HepG2 (cell line): Measurements from ENCODE around the gene PPP2R5E. TPM values are rescaled to one million over a fixed set of nuclear protein-coding genes. Genes with fewer than 3 reads are reported as not detected.

Experiments
- ATAC-seq: fragments of 200-7000 bp; cut with Tn5 transposase; 3 replicates; pipeline ENCODE4 v1.9.1; 2020; ENCODE audit warnings: mild to moderate bottlenecking, moderate library complexity
- BruUV-seq: library from RNA; stranded (reverse); fragments of 400-500 nt; replicated peaks from 2 replicates; lab custom pipeline; 2021; lab: Mats Ljungman, UMichigan
- CTCF ChIA-PET: fragments of 300-600 bp; formaldehyde crosslinking; extraction: SDS; loops from one replicate; lab custom pipeline; 2021; ENCODE audit warnings: low total read pairs, inconsistent platforms, low intra/inter-chr PET ratio; lab: Yijun Ruan, JAX
- POLR2A ChIA-PET: fragments of 350-600 bp; sonication (Branson Sonifier 250); formaldehyde crosslinking; loops from one replicate; lab custom pipeline; 2020; ENCODE audit warnings: antibody characterized with exemption, inconsistent platforms; lab: Yijun Ruan, JAX
- DNase-seq: peaks from one replicate; pipeline ENCODE4 v3.0.0-alpha.2; 2015; ENCODE audit warnings: low spot score
- FAIRE-seq: peaks from 3 replicates; lab custom pipeline; 2011; peaks lifted over from hg19 to GRCh38; lab: Jason Lieb, UNC
- H2AFZ ChIP-seq: one replicate; pipeline ENCODE4 v1.6.1; 2011; ENCODE audit warnings: low read length, inconsistent platforms
- H3K27ac ChIP-seq: fragments of 300-600 bp; 3 replicates; pipeline ENCODE4 v1.8.0; 2011; ENCODE audit warnings: mixed run types, mild to moderate bottlenecking, mixed read lengths, low read length, inconsistent platforms; ENCODE audit not compliant: insufficient read depth; ENCODE audit errors: extremely low read length
- H3K27me3 ChIP-seq, 2 experiments: fragments of 200-600 bp in 1 of 2; 2 replicates in 1 of 2; 3 replicates in 1 of 2; pipeline versions ENCODE4 v1.6.0 to v1.8.0; 2011; ENCODE audit warnings: low read length in 2 of 2, mild to moderate bottlenecking in 2 of 2, moderate library complexity in 2 of 2, inconsistent platforms in 1 of 2; ENCODE audit not compliant: insufficient read depth in 2 of 2, control insufficient read depth in 1 of 2
- H3K36me3 ChIP-seq, 2 experiments: fragments of 200-600 bp in 1 of 2; replicated peaks in 1 of 2; 2 replicates in 1 of 2; 3 replicates in 1 of 2; pipeline versions ENCODE4 v1.5.1 to v1.8.0; 2011; ENCODE audit warnings: low read length in 2 of 2, inconsistent platforms in 1 of 2; ENCODE audit not compliant: insufficient read depth in 2 of 2, control insufficient read depth in 1 of 2
- H3K4me1 ChIP-seq: 2 replicates; pipeline ENCODE4 v1.5.1; 2012; ENCODE audit warnings: low read length, inconsistent platforms; ENCODE audit not compliant: insufficient read depth
- H3K4me2 ChIP-seq: 2 replicates; pipeline ENCODE4 v1.6.0; 2011; ENCODE audit warnings: low read depth, low read length, inconsistent platforms
- H3K4me3 ChIP-seq, 3 experiments: fragments of 200-600 bp in 1 of 3; sonication (generic), shearing (Covaris generic) in 1 of 3; replicated peaks in 1 of 3; 2 replicates each; pipeline ENCODE4 v1.5.1; 2011 to 2016; ENCODE audit warnings: low read length in 3 of 3, inconsistent platforms in 2 of 3, low read depth in 2 of 3, mild to moderate bottlenecking in 2 of 3, control low read depth in 1 of 3, mixed read lengths in 1 of 3; ENCODE audit not compliant: insufficient read depth in 1 of 3
- H3K79me2 ChIP-seq: one replicate; pipeline ENCODE4 v1.6.1; 2011; ENCODE audit warnings: low read length, inconsistent platforms; ENCODE audit not compliant: insufficient read depth
- H3K9ac ChIP-seq: 2 replicates; pipeline ENCODE4 v1.6.0; 2011; ENCODE audit warnings: mild to moderate bottlenecking, low read depth, low read length, inconsistent platforms; ENCODE audit not compliant: insufficient read depth
- H3K9me3 ChIP-seq: 2 replicates; pipeline ENCODE4 v1.5.1; 2012; ENCODE audit warnings: mild to moderate bottlenecking, low read length
- H4K20me1 ChIP-seq: 2 replicates; pipeline ENCODE4 v1.6.0; 2011; ENCODE audit warnings: inconsistent platforms, mild to moderate bottlenecking, low read length, moderate library complexity; ENCODE audit not compliant: insufficient read depth
- DNMT1 ChIP-seq: sonication (generic); formaldehyde crosslinking; IDR thresholded peaks from 2 replicates; pipeline ENCODE4 v1.5.1; 2020; ENCODE audit warnings: mild to moderate bottlenecking, missing genetic modification reagents
- E2F5 ChIP-seq: sonication (generic); formaldehyde crosslinking; conservative IDR thresholded peaks from 2 replicates; pipeline ENCODE4 v1.4.0; 2020; ENCODE audit warnings: missing genetic modification reagents
- HOXA3 ChIP-seq: sonication (generic); formaldehyde crosslinking; IDR thresholded peaks from 2 replicates; pipeline ENCODE4 v1.5.0; 2020; ENCODE audit warnings: missing genetic modification reagents
- IRF9 ChIP-seq: sonication (generic); formaldehyde crosslinking; IDR thresholded peaks from 2 replicates; pipeline ENCODE4 v1.8.0; 2022; ENCODE audit warnings: missing genetic modification reagents, mild to moderate bottlenecking, borderline replicate concordance
- MLX ChIP-seq: IDR thresholded peaks from 2 replicates; pipeline ENCODE4 v1.6.1; 2016
- MYNN ChIP-seq: sonication (generic); formaldehyde crosslinking; IDR thresholded peaks from 2 replicates; pipeline ENCODE4 v1.4.0; 2020; ENCODE audit warnings: mild to moderate bottlenecking, low read depth, missing genetic modification reagents
- MZF1 ChIP-seq: sonication (generic); formaldehyde crosslinking; IDR thresholded peaks from 2 replicates; pipeline ENCODE4 v1.8.1; 2023; ENCODE audit warnings: mild to moderate bottlenecking, missing genetic modification reagents, borderline replicate concordance
- NONO ChIP-seq, 2 experiments: fragments of 450-650 bp in 1 of 2; sonication (generic) in 1 of 2; formaldehyde crosslinking in 1 of 2; IDR thresholded peaks in 1 of 2; conservative IDR thresholded peaks in 1 of 2; 2 replicates each; pipeline versions ENCODE4 v1.6.1 to v1.8.0; 2017 to 2022; ENCODE audit warnings: mild to moderate bottlenecking in 1 of 2, missing genetic modification reagents in 1 of 2, moderate library complexity in 1 of 2
- SNRNP70 ChIP-seq: fragments of 200-400 bp; formaldehyde crosslinking; IDR thresholded peaks from 2 replicates; pipeline ENCODE4 v1.6.1; 2017; ENCODE audit warnings: mild to moderate bottlenecking, low read depth, low read length, moderate library complexity
- ZNF33A ChIP-seq: sonication (generic); formaldehyde crosslinking; IDR thresholded peaks from 2 replicates; pipeline ENCODE4 v1.5.1; 2020; ENCODE audit warnings: missing genetic modification reagents, mild to moderate bottlenecking, moderate library complexity, borderline replicate concordance
- ZNF354B ChIP-seq: sonication (generic); formaldehyde crosslinking; IDR thresholded peaks from 2 replicates; pipeline ENCODE4 v1.8.0; 2022; ENCODE audit warnings: mild to moderate bottlenecking, missing genetic modification reagents
- ZNF431 ChIP-seq: sonication (generic); formaldehyde crosslinking; IDR thresholded peaks from 2 replicates; pipeline ENCODE4 v1.9.0; 2022; ENCODE audit warnings: missing genetic modification reagents, low read depth, mild to moderate bottlenecking, borderline replicate concordance
- ZNF496 ChIP-seq: sonication (generic); formaldehyde crosslinking; IDR thresholded peaks from 2 replicates; pipeline ENCODE4 v1.8.1; 2023; ENCODE audit warnings: mild to moderate bottlenecking, moderate library complexity, missing genetic modification reagents; ENCODE audit not compliant: insufficient replicate concordance
- ZNF562 ChIP-seq: sonication (generic); formaldehyde crosslinking; IDR thresholded peaks from 2 replicates; pipeline ENCODE4 v1.8.0; 2022; ENCODE audit warnings: missing genetic modification reagents, borderline replicate concordance
- ZNF570 ChIP-seq: sonication (generic); formaldehyde crosslinking; IDR thresholded peaks from 2 replicates; pipeline ENCODE4 v1.4.0; 2020; ENCODE audit warnings: mild to moderate bottlenecking, missing genetic modification reagents, borderline replicate concordance
- WGBS: methylation state at CpG from one replicate; pipeline ENCODE4 v1.1.6; 2017; ENCODE audit warnings: low lambda C conversion rate; 5-methylcytosine and 5-hydroxymethylcytosine counted together
- in situ Hi-C: cut with HindIII; loops from 2 replicates; pipeline ENCODE4 v1.10.0; 2017; ENCODE audit warnings: low pct_unique_long_range_greater_than_20kb; ENCODE audit not compliant: extremely low pct_ligation_motif_present
- intact Hi-C: fragments of 100-400 bp; cut with micrococcal nuclease; formaldehyde crosslinking; loops from one replicate; pipeline ENCODE4 v1.10.0; 2022; ENCODE audit not compliant: unreplicated experiment
- polyA plus RNA-seq, 8 experiments: library from polyadenylated mRNA; depleted of rRNA in 3 of 8; stranded (reverse) in 7 of 8; unstranded in 1 of 8; fragments of >200 nt; fragmentation: Illumina TruSeq in 4 of 8; extraction: Trizol in 4 of 8; gene quantifications; 2 replicates each; pipeline versions ENCODE4 v1.2.1 to v1.2.3, GENCODE V29; 2011 to 2016; ENCODE audit warnings: low read depth in 4 of 8, missing spikeins in 1 of 8, mixed read lengths in 1 of 8; ENCODE audit not compliant: insufficient read depth in 1 of 8
- total RNA-seq, 5 experiments: library from RNA; depleted of rRNA; stranded (reverse); fragments of >200 nt; fragmentation: Illumina TruSeq; extraction: Trizol; gene quantifications; 2 replicates each; pipeline ENCODE4 v1.2.3, GENCODE V29; 2016; ENCODE audit warnings: low read depth in 1 of 5
- TF ChIP-seq, protein P1 (sequence below): sonication (generic); formaldehyde crosslinking; IDR thresholded peaks from 2 replicates; pipeline ENCODE4 v1.9.0; 2021; ENCODE audit warnings: missing genetic modification reagents, mild to moderate bottlenecking, borderline replicate concordance
- TF ChIP-seq, protein P2 (sequence below): sonication (generic); formaldehyde crosslinking; conservative IDR thresholded peaks from 2 replicates; pipeline ENCODE4 v1.8.1; 2023; ENCODE audit warnings: missing genetic modification reagents

PPP2R5E gene
- total and polyA plus RNA-seq, 2 of the 13 experiments (the other 11 are each of a cell fraction or from before 2014, with no cell fraction given) = 8.9 to 11.0 TPM

GRCh38 chr14:63581491-63581890 is 38.3 kb upstream of the PPP2R5E start:
- ChIA-PET POLR2A (no interaction called here), CTCF (no interaction called here)
- no peak for TF ChIP-seq NONO (IDR thresholded peaks at IDR 0.05)
- TF ChIP-seq NONO (CRISPR knock-in tag; conservative IDR thresholded peaks at IDR 0.05) = no peak
- TF ChIP-seq E2F5 (CRISPR knock-in tag) = no peak
- no peak for TF ChIP-seq ZNF562 (CRISPR knock-in tag)
- no peak for TF ChIP-seq ZNF496 (CRISPR knock-in tag)
- TF ChIP-seq, protein P1, sequence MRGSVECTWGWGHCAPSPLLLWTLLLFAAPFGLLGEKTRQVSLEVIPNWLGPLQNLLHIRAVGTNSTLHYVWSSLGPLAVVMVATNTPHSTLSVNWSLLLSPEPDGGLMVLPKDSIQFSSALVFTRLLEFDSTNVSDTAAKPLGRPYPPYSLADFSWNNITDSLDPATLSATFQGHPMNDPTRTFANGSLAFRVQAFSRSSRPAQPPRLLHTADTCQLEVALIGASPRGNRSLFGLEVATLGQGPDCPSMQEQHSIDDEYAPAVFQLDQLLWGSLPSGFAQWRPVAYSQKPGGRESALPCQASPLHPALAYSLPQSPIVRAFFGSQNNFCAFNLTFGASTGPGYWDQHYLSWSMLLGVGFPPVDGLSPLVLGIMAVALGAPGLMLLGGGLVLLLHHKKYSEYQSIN (CRISPR knock-in tag) = no peak
- TF ChIP-seq ZNF354B = no peak
- TF ChIP-seq ZNF33A (CRISPR knock-in tag) = no peak
- TF ChIP-seq MLX (CRISPR knock-in tag) = no peak
- TF ChIP-seq MZF1 (CRISPR knock-in tag) = no peak
- TF ChIP-seq ZNF431 (CRISPR knock-in tag) = no peak
- TF ChIP-seq MYNN = no peak
- no peak for TF ChIP-seq DNMT1 (CRISPR knock-in tag)
- TF ChIP-seq ZNF570 (CRISPR knock-in tag) = no peak
- TF ChIP-seq IRF9 (CRISPR knock-in tag) = no peak
- no peak for TF ChIP-seq HOXA3 (CRISPR knock-in tag)
- no peak for TF ChIP-seq SNRNP70
- TF ChIP-seq, protein P2, sequence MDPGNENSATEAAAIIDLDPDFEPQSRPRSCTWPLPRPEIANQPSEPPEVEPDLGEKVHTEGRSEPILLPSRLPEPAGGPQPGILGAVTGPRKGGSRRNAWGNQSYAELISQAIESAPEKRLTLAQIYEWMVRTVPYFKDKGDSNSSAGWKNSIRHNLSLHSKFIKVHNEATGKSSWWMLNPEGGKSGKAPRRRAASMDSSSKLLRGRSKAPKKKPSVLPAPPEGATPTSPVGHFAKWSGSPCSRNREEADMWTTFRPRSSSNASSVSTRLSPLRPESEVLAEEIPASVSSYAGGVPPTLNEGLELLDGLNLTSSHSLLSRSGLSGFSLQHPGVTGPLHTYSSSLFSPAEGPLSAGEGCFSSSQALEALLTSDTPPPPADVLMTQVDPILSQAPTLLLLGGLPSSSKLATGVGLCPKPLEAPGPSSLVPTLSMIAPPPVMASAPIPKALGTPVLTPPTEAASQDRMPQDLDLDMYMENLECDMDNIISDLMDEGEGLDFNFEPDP (CRISPR knock-in tag) = no peak
- no peak for DNase-seq
- Histone ChIP-seq H3K9ac (no peak overlapping the region), H3K79me2 (no peaks in the 10 kb centered on the region), H3K4me3 (no peak overlapping the region), H3K27me3 (no peaks in the 10 kb centered on the region), H3K36me3 (no peaks in the 10 kb centered on the region), H3K27ac (no peak overlapping the region), H3K9me3 (no peaks in the 10 kb centered on the region), H3K4me1 (peaks cover 27% of the 10 kb centered on the region), H4K20me1 (no peaks in the 10 kb centered on the region), H3K4me2 (peak overlapping the region; percentile 44), H2AFZ (no peak overlapping the region)
- ATAC-seq = peak; percentile 21; the same call in 1 of the 3 replicates
- no peak for FAIRE-seq
- 4% methylated on average over 4 of the region's 4 CpGs for WGBS
- in situ Hi-C loops = no loop called here
- intact Hi-C loops = no loop called here
- no TSS peak for BruUV-seq
